HG03045 (cell line): ENCODE results near the gene FAM219A.

Source experiments
- ATAC-seq: cut with Tn5 transposase; IDR thresholded peaks from one replicate; pipeline ENCODE4 v1.9.1; 2021; ENCODE audit warnings: mild to moderate bottlenecking, moderate library complexity; ENCODE audit not compliant: unreplicated experiment

The FAM219A gene

DNA sequence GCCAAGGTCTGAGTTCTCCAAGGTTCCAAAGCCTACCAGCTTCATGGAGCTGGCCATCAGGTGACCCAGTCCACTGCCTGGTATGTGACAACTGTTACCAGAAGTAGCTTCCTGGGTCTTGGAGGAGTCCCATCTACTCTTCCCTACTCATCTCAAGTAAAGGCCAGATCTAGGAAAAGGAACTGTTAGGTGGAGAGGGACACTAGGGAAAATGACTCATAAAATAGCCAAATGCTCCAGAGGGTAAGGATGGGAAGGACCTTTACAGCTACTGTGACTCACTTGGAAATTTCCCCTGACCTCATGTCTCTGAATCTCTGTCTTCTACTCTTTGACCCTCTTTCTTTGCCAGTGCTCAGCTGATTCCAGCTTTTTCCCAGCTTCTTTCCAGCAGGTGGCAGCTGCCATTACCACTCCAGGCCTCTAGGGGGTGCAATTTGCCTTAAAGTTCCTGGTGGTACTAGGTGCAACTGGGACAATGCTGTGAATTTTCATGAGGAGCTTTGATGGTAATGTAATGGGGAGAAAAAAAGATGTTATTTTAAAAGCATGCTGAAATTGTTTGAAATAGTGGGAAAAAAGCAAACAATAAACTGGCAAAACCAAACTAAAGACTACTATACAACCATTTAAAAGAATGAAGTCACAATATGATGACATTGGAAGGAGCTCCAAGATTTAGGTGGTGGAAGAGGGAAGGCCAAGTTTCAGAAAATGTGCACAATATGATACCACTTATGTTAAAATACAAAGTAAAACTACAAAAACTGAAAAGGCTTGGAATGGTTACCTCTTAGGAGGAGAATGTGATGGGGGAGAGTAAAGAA is 54.6 kb downstream of the FAM219A start:
- no peak for ATAC-seq

GRCh38 chr9:34400686-34401602 is 57.4 kb downstream of the FAM219A start:
- ATAC-seq: no peak

DNA sequence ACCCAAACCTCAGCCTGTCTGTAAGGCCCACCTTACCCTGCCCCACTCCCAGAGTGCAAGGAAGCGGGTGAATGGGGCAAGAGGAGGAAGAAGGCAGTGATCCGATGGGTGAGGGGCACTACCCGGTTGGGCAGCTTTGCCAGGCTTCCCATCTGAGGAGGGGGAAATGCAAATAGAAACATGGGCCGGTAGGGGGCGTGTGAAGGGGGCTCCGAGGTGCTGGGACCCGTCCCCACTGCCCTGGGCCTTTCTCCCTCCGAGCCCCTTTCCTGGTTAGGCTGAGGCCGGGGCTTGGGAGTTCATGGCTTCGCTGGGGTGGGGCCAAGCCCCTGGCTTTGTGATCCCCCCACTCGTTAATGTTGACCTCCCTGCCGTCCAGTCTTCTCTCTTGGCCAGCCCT is 58.1 kb downstream of the FAM219A start:
- ATAC-seq: no peak

DNA sequence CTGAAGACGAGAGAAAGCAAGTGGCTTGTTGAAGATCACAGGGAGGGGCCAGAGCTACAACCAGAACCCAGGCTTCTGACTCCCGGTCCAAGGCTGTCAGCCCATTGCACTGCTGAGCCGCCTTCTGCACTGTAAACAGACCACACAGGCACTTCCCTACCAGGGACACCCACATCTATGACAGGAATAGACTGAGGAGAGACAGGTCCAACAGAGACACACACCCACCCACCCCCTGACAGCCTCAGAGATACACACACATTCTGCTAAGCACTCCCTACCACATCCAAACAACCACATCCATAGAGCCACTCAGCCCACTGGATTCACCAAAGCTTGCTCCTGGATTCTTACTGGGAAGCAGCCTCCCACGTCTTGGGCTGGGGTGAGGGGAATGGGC is 58.6 kb downstream of the FAM219A start:
- ATAC-seq: no peak

DNA sequence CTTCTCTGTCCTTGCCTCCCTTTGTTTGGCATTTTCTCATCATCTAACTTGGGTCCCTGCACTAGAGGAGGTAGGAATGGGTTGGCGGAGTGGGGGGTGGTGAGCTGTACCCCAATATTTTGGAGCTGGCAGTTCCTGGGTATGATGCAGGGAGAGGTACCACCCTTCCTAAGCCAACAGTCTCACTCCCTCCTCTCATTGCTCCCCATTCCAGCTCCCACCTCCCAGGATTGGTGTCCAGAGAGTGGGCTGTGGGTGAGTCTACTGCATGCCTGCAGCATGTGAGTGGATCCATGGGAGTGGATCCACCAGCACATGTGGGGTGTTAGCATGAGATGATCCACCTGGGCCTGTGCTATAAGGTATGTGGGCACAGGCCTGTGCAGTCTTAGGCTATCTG is 59.5 kb downstream of the FAM219A start:
- no peak for ATAC-seq

DNA sequence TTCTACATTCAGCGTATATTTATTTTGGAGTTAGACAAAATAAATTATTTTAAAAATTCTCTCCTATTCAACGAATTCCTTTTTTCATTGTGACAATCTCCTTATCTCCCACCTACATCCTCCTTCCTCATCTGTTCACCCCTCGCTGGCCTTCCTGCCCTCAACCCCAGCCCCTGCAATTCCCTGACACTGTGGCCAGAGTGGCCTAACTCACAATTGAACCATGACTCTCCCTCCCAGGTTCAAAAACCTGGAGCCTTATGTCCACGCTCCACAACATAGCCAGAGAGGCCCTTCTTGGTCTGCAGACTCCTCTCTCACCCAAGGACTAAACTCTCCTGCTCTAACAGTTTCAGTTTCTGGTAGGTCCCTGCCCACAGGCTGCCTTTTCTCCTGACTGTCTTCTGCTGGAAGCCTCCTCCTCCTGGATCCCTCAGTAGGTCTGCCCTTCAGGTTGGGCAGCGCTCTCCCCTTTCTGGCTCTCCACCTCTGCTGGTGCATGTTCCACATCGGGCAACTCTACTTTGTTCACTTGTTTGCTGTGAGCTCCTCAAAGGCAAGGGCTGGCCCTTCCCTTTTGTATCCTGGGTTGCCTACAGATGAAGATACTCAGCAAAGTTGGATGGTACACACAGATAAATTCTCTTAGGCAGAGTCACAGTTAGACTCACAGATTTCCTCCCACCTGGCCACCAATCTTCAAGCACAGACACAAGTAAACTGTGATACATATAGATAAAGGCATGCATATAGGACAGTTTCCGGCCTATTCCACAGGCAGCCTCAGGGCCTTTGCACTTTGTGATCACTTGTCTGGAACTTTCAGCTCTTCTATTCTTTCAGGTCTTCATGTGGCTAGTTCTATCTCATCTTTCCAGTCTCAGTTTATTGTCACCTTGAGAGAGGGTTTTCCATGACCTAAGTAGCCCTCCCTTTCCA is 61.8 kb downstream of the FAM219A start:
- ATAC-seq: no peak

GRCh38 chr9:34392511-34392910 is 65.9 kb downstream of the FAM219A start:
- no peak for ATAC-seq

GRCh38 chr9:34387239-34387638 is 71.1 kb downstream of the FAM219A start:
- ATAC-seq: no peak

DNA sequence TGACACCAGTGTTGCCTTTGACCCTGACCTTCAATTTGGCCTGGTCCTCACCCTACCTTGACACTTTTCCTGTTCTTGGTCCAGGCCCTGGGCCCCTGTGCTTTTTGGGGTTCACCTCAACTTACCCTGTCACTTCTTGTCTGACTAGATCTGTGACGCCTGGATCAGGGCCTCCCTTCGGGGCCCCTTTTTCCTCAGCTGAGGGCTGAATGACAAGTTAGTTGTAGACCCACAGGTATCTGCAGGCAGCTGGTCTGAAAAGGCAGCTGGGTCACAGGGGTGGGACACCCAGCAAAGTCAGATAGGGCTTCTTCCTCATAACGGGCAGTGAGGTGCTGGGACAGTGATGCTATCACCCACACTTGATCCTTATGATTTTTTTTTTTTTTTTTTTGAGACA is 71.7 kb downstream of the FAM219A start:
- ATAC-seq: no peak

- no peak for ATAC-seq
Measured at GRCh38 chr9:34385561-34386230, 72.7 kb downstream of the FAM219A start.

- ATAC-seq: no peak
Measured at GRCh38 chr9:34384368-34385165, 73.8 kb downstream of the FAM219A start.

DNA sequence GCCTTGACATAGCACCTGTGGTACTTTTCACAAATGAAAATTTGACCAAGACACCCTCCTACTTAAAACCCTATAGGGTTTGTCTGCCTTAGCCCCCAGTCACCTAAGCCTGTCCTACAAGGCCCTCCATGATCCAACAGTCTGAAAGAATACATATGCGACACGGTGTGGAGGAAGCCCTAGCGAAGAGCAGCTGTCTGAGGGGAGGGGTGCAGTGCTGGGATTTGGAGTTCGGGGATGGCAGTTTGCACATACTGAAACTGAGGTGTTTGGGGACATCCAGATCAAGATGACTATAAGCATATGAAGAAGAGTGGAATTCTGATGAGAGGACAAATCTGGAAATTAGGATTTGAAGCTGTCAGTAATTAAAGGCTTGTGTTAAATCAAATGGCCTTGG is 74.5 kb downstream of the FAM219A start:
- ATAC-seq: no peak

DNA sequence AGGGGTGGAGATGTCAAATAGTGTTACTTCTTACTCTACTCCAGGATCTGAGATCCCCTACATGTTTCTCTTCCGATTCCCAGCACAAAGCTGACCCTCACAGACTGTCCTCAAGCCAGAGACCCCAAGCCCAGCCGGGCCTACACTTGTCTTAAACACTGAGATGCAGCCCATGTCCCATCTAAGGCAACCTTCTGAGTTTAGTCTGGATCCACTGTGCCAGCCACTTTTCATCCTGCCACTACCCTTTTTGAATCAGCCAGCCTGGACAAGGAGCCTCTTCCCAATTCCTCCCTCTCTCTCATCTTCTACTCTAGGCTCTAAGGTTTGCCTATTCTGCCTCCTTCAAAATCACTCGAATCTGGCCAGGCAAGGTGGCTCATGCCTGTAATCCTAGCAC is 75.5 kb downstream of the FAM219A start:
- no peak for ATAC-seq

GRCh38 chr9:34382054-34382453 is 76.3 kb downstream of the FAM219A start:
- no peak for ATAC-seq

DNA sequence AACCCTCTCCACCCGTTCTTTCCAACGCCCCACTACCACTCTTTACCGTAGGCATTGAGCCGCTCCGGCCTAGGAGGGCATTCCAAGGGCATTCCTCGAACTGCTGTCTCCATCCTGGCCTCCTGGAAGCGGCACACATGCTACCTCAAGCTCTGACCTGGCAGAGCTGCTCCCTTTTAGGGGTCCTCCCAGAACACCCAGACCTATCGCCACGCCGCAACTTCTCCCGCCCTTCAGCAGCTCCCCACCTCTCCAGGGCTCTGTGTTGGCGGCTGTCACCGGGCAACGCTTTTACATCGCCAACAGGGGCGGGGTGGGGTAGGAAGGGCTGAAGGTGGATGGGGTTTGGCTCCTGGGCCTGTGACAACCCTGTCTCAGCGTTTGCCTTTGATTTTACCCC is 77.0 kb downstream of the FAM219A start:
- no peak for ATAC-seq

GRCh38 chr9:34380511-34381315 is 77.7 kb downstream of the FAM219A start:
- ATAC-seq: no peak

DNA sequence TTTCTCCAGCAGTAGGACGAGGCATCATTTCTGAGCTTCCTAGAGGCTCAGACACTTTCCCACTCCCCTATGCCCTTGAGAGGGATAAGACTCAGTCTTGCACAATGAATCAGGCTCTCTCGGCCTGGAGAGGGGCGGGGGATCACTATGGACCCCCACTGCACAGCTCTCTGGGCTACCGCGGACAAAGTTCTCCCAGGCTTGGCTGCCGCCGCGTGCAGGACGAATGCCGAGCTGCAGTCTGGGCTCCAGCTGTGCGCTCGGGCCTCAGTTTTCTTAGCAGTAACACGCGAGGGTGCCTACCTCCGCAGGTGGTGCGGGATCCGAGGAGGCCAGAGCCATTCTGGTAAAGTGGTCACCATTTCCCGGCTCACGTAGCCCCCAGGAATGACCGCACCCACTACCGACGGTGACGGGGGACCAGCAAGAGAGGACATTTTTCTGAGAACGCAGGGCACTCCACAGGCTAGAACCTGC is 78.3 kb downstream of the FAM219A start:
- ATAC-seq: no peak

DNA sequence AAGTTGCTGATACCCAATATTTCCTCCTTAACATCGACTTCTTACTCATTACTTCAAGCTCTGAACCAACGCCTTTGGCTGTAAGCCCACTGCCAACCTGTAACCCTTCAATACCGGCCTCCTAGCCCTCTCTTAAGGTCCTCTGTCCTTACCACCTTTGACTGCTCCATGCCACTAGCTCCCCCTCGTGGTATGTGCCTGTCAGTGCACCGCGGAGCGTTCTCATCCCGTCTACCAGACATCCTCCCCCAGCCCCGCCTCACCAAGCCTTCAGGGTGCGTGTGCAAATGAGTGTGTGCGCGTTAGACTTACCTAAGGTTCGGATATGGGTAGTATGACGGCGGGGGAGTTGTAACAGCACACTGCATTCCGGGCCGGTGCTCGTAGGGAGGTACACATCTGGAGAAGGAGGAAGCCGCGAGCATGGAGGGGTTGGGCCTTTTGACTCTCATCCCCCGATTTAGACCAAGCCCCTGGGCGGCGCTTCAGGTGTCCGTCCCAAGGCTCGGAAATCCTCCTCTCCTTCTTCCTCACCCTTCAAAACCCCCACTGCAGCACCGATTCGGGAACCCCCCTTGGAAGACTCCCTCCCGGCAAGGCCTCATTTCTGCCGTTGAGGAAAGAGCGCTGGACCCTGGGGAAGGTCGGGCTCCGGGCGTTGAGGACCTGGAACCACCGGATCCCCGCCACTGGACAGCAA is 78.9 kb downstream of the FAM219A start:
- ATAC-seq: no peak
